Nephron (organoid): ENCODE data around the gene SCYGR8.
A peak's percentile ranks its signal among the peaks of the same experiment; 100 is the strongest.

ENCODE experiments used
- H3K27ac Mint-ChIP-seq, 3 experiments: 2 replicates each; pipeline ENCODE4 v1.8.0; 2020; ENCODE audit warnings: mixed read lengths in 3 of 3, mild to moderate bottlenecking in 2 of 3, moderate library complexity in 1 of 3
- H3K27me3 Mint-ChIP-seq: 2 replicates; pipeline ENCODE4 v1.8.0; 2021; ENCODE audit warnings: low read depth, mild to moderate bottlenecking, moderate library complexity, mixed read lengths
- H3K36me3 Mint-ChIP-seq: 2 replicates; pipeline ENCODE4 v1.8.0; 2020; ENCODE audit warnings: low read depth, mixed read lengths
- H3K4me1 Mint-ChIP-seq: 2 replicates; pipeline ENCODE4 v1.8.0; 2020; ENCODE audit warnings: mixed read lengths
- H3K4me3 Mint-ChIP-seq, 3 experiments: 2 replicates each; pipeline ENCODE4 v1.8.0; 2020; ENCODE audit warnings: mild to moderate bottlenecking in 3 of 3, mixed read lengths in 3 of 3, moderate library complexity in 2 of 3
- H3K9me3 Mint-ChIP-seq: 2 replicates; pipeline ENCODE4 v1.8.0; 2020; ENCODE audit warnings: mixed read lengths
- CTCF ChIP-seq, 3 experiments: fragments of 200-600 bp; sonication (generic); IDR thresholded peaks; one replicate each; pipeline ENCODE4 v1.5.0; 2021; ENCODE audit warnings: antibody characterized with exemption in 3 of 3; ENCODE audit not compliant: unreplicated experiment in 3 of 3

SCYGR8 gene

GRCh38 chr2:227772197-227772661, 26.5 kb downstream of the SCYGR8 start:
- Mint-ChIP-seq H3K4me1 (no peaks in the 10 kb centered on the region), H3K27me3 (no peaks in the 10 kb centered on the region), H3K9me3 (no peaks in the 10 kb centered on the region), H3K27ac (no peak overlapping the region), H3K36me3 (no peaks in the 10 kb centered on the region), H3K4me3 (no peak overlapping the region)
- no peak for TF ChIP-seq CTCF (IDR thresholded peaks at IDR 0.05; ENCODE audit: unreplicated experiment in 3 of 3)

GRCh38 chr2:227772932-227773331, 27.2 kb downstream of the SCYGR8 start:
- no peak for TF ChIP-seq CTCF (IDR thresholded peaks at IDR 0.05; ENCODE audit: unreplicated experiment in 3 of 3)
- Mint-ChIP-seq H3K9me3 (no peaks in the 10 kb centered on the region), H3K4me3 (no peak overlapping the region), H3K27me3 (no peaks in the 10 kb centered on the region), H3K36me3 (no peaks in the 10 kb centered on the region), H3K27ac (no peak overlapping the region), H3K4me1 (no peaks in the 10 kb centered on the region)

- peak overlapping the region in 2 of 3 experiments; percentile 4 to 37 for H3K27ac Mint-ChIP-seq
- H3K4me3 Mint-ChIP-seq: no peak overlapping the region
- no peaks in the 10 kb centered on the region for H3K27me3 Mint-ChIP-seq
- H3K36me3 Mint-ChIP-seq: no peaks in the 10 kb centered on the region
- TF ChIP-seq CTCF (IDR thresholded peaks at IDR 0.05; ENCODE audit: unreplicated experiment in 3 of 3): peak in 2 of 3 experiments; percentile 35 to 41
- H3K9me3 Mint-ChIP-seq: no peaks in the 10 kb centered on the region
- H3K4me1 Mint-ChIP-seq: no peaks in the 10 kb centered on the region
Observed at GRCh38 chr2:227774011-227774624, 28.4 kb downstream of the SCYGR8 start.

GRCh38 chr2:227774895-227775842, 29.5 kb downstream of the SCYGR8 start:
- H3K27me3 Mint-ChIP-seq: no peaks in the 10 kb centered on the region
- H3K9me3 Mint-ChIP-seq: no peaks in the 10 kb centered on the region
- H3K36me3 Mint-ChIP-seq: no peaks in the 10 kb centered on the region
- H3K4me3 Mint-ChIP-seq: no peak overlapping the region
- peak overlapping the region in 2 of 3 experiments; percentile 6 to 26 for H3K27ac Mint-ChIP-seq
- TF ChIP-seq CTCF (IDR thresholded peaks at IDR 0.05; ENCODE audit: unreplicated experiment in 3 of 3): no peak
- no peaks in the 10 kb centered on the region for H3K4me1 Mint-ChIP-seq

GRCh38 chr2:227780981-227781615, 35.4 kb downstream of the SCYGR8 start:
- Mint-ChIP-seq H3K27me3 (peaks cover 4% of the 10 kb centered on the region), H3K27ac (peak overlapping the region in 2 of 3 experiments; percentile 67 to 75), H3K36me3 (no peaks in the 10 kb centered on the region), H3K4me3 (no peak overlapping the region), H3K9me3 (no peaks in the 10 kb centered on the region), H3K4me1 (peaks cover 5% of the 10 kb centered on the region)
- no peak for TF ChIP-seq CTCF (IDR thresholded peaks at IDR 0.05; ENCODE audit: unreplicated experiment in 3 of 3)
